Progenitor cell of endocrine pancreas (in vitro differentiated cells): ENCODE data around the gene ADI1. TPM values are rescaled to one million over a fixed set of nuclear protein-coding genes. Genes with fewer than 3 reads are reported as not detected.

Source experiments
- DNase-seq: peaks from one replicate; pipeline ENCODE4 v3.0.0; 2021; ENCODE audit warnings: low spot score; ENCODE audit not compliant: unreplicated experiment
- H3K27ac Mint-ChIP-seq: 2 replicates; pipeline ENCODE4 v1.8.0; 2021; ENCODE audit warnings: mild to moderate bottlenecking, moderate library complexity, mixed read lengths
- H3K27me3 Mint-ChIP-seq: 2 replicates; pipeline ENCODE4 v1.8.0; 2021; ENCODE audit warnings: mixed read lengths
- H3K36me3 Mint-ChIP-seq: 2 replicates; pipeline ENCODE4 v1.8.0; 2022; ENCODE audit warnings: mixed read lengths; ENCODE audit not compliant: insufficient read depth
- H3K4me1 Mint-ChIP-seq: 2 replicates; pipeline ENCODE4 v1.8.0; 2021; ENCODE audit warnings: low read depth, mixed read lengths
- H3K4me3 Mint-ChIP-seq: 2 replicates; pipeline ENCODE4 v1.8.0; 2021; ENCODE audit warnings: low read depth, mild to moderate bottlenecking, moderate library complexity, mixed read lengths
- H3K9me3 Mint-ChIP-seq: 2 replicates; pipeline ENCODE4 v1.8.0; 2021; ENCODE audit warnings: low read depth, mixed read lengths
- total RNA-seq: library from RNA; stranded (reverse); gene quantifications from 2 replicates; pipeline ENCODE4 v1.2.1, GENCODE V29; 2021
- TF ChIP-seq, protein P1 (sequence below): fragments of 200-600 bp; sonication (generic); IDR thresholded peaks from one replicate; pipeline ENCODE4 v1.5.0; 2021; ENCODE audit warnings: antibody characterized with exemption, mild to moderate bottlenecking; ENCODE audit not compliant: unreplicated experiment

Gene ADI1
- total RNA-seq, 1 donor from 2014 or later: 46.6 TPM

DNA sequence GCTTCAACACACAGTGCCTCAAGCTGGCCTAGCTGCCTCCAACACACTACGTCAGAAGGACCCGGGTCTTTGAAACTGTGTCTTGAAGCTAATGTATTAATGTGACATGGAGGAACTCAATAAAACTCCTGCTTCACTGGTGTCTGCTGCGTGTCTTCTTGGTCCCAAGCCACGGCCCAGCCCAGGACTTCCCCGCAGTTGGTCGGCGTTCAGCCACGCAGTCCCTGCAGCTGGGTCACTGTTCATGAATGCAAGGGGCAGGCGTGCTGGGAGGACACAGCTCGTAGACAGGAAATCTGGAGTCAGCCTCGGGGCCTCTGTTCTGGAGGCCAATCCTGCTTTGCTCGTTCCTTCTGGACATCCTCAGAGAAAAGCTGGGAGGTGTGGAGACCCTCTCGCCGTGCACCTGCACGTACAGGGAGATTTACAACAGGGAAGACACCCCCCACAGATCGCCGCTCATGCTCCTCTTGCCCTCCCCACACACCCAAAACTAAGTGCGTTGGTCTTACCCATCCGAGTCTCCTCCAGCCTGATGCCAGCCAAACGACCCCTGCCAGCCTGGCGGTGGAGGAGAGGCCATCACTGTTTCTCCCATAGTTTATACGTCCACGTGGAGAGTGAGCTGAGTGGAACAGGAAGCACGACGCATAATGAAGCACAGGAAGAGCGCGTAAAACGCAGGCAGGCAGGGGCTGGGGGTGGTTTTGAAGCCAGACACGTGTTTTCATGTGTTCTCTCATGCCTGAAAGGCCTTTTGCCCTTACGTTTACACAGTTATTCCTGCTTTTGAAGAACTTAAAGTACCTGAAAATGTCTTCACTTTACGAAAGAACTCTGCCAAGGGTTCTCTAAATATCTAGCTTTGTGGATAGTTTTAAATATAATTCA is 39.7 kb downstream of the ADI1 start:
- no peaks in the 10 kb centered on the region for H3K9me3 Mint-ChIP-seq
- no peaks in the 10 kb centered on the region for H3K4me1 Mint-ChIP-seq
- TF ChIP-seq, protein P1, sequence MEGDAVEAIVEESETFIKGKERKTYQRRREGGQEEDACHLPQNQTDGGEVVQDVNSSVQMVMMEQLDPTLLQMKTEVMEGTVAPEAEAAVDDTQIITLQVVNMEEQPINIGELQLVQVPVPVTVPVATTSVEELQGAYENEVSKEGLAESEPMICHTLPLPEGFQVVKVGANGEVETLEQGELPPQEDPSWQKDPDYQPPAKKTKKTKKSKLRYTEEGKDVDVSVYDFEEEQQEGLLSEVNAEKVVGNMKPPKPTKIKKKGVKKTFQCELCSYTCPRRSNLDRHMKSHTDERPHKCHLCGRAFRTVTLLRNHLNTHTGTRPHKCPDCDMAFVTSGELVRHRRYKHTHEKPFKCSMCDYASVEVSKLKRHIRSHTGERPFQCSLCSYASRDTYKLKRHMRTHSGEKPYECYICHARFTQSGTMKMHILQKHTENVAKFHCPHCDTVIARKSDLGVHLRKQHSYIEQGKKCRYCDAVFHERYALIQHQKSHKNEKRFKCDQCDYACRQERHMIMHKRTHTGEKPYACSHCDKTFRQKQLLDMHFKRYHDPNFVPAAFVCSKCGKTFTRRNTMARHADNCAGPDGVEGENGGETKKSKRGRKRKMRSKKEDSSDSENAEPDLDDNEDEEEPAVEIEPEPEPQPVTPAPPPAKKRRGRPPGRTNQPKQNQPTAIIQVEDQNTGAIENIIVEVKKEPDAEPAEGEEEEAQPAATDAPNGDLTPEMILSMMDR: no peak
- no peak for DNase-seq
- H3K27ac Mint-ChIP-seq: peak overlapping the region; percentile 81
- H3K36me3 Mint-ChIP-seq: peaks cover 9% of the 10 kb centered on the region
- no peak overlapping the region for H3K4me3 Mint-ChIP-seq
- no peaks in the 10 kb centered on the region for H3K27me3 Mint-ChIP-seq

- TF ChIP-seq, protein P1: no peak
- Mint-ChIP-seq H3K4me1 (no peaks in the 10 kb centered on the region), H3K27ac (no peak overlapping the region), H3K4me3 (no peak overlapping the region), H3K9me3 (no peaks in the 10 kb centered on the region), H3K27me3 (no peaks in the 10 kb centered on the region), H3K36me3 (peaks cover 7% of the 10 kb centered on the region)
- no peak for DNase-seq
Observed at GRCh38 chr2:3478846-3479385, 40.4 kb downstream of the ADI1 start.

DNA sequence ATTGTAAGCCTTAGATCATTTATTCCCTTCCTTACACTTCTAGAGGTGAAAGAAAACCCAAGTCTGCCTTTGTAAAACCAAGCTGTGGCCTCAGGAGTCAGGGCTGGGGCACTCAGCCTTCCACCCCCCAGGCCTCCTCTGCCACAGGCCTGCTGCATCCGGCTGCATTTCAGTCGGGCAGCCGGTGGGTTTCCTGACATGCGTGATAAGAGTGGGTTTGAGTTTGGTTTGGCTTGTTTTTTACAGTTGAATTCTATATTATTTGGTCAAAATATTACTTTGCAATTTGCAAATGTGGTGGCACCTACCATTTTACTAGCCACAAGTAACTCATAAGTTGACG is 42.4 kb downstream of the ADI1 start:
- no peaks in the 10 kb centered on the region for H3K9me3 Mint-ChIP-seq
- no peak overlapping the region for H3K27ac Mint-ChIP-seq
- no peak for DNase-seq
- H3K36me3 Mint-ChIP-seq: peaks cover 19% of the 10 kb centered on the region
- no peaks in the 10 kb centered on the region for H3K27me3 Mint-ChIP-seq
- TF ChIP-seq, protein P1: no peak
- H3K4me1 Mint-ChIP-seq: no peaks in the 10 kb centered on the region
- H3K4me3 Mint-ChIP-seq: no peak overlapping the region

GRCh38 chr2:3476321-3476984 is 42.9 kb downstream of the ADI1 start:
- no peaks in the 10 kb centered on the region for H3K9me3 Mint-ChIP-seq
- DNase-seq: no peak
- TF ChIP-seq, protein P1: no peak
- H3K4me1 Mint-ChIP-seq: no peaks in the 10 kb centered on the region
- H3K27ac Mint-ChIP-seq: no peak overlapping the region
- peaks cover 19% of the 10 kb centered on the region for H3K36me3 Mint-ChIP-seq
- H3K4me3 Mint-ChIP-seq: no peak overlapping the region
- H3K27me3 Mint-ChIP-seq: no peaks in the 10 kb centered on the region

GRCh38 chr2:3475771-3476170 is 43.6 kb downstream of the ADI1 start:
- TF ChIP-seq, protein P1: no peak
- Mint-ChIP-seq H3K4me1 (no peaks in the 10 kb centered on the region), H3K27ac (no peak overlapping the region), H3K27me3 (no peaks in the 10 kb centered on the region), H3K9me3 (no peaks in the 10 kb centered on the region), H3K4me3 (no peak overlapping the region), H3K36me3 (peaks cover 19% of the 10 kb centered on the region)
- no peak for DNase-seq
